CD4-positive, alpha-beta T cell treated with Interleukin-1 beta for 1 hour (primary cell): ENCODE measurements around the gene NDUFB8.

ENCODE experiments used
- DNase-seq, 2 donors: peaks; one replicate each; pipeline ENCODE4 v3.0.0-alpha.2; 2020 to 2022

NDUFB8 gene

GRCh38 chr10:100506596-100507356 lies 22.9 kb downstream of the NDUFB8 start:
- DNase-seq, result no peak

- DNase-seq, result no peak
Observed at GRCh38 chr10:100505164-100505563, 24.5 kb downstream of the NDUFB8 start.

- no peak for DNase-seq
Observed at GRCh38 chr10:100504096-100504495, 25.6 kb downstream of the NDUFB8 start.

GRCh38 chr10:100502926-100503494 lies 26.7 kb downstream of the NDUFB8 start:
- no peak for DNase-seq

GRCh38 chr10:100501423-100501822 lies 28.2 kb downstream of the NDUFB8 start:
- DNase-seq, result no peak

GRCh38 chr10:100498059-100498458 lies 31.6 kb downstream of the NDUFB8 start:
- DNase-seq, result no peak

- DNase-seq, result no peak
Observed at GRCh38 chr10:100496567-100496966, 33.1 kb downstream of the NDUFB8 start.

GRCh38 chr10:100490531-100490930 lies 39.1 kb downstream of the NDUFB8 start:
- no peak for DNase-seq

GRCh38 chr10:100489396-100489795 lies 40.3 kb downstream of the NDUFB8 start:
- DNase-seq, result no peak

GRCh38 chr10:100487529-100487928 lies 42.1 kb downstream of the NDUFB8 start:
- DNase-seq, result no peak

GRCh38 chr10:100485801-100486495 lies 43.7 kb downstream of the NDUFB8 start:
- DNase-seq, result no peak

GRCh38 chr10:100485366-100485765 lies 44.3 kb downstream of the NDUFB8 start:
- no peak for DNase-seq

- DNase-seq, result no peak
Observed at GRCh38 chr10:100483876-100484666, 45.6 kb downstream of the NDUFB8 start.

- no peak for DNase-seq
Observed at GRCh38 chr10:100482834-100483185, 46.9 kb downstream of the NDUFB8 start.

GRCh38 chr10:100482181-100482833 lies 47.4 kb downstream of the NDUFB8 start:
- peak; percentile 64 to 68 for DNase-seq

- DNase-seq, result peak; percentile 91 to 95
Observed at GRCh38 chr10:100481462-100482081, 48.1 kb downstream of the NDUFB8 start.

GRCh38 chr10:100480002-100480401 lies 49.7 kb downstream of the NDUFB8 start:
- DNase-seq, result no peak

GRCh38 chr10:100479037-100479436 lies 50.6 kb downstream of the NDUFB8 start:
- no peak for DNase-seq

GRCh38 chr10:100477970-100478369 lies 51.7 kb downstream of the NDUFB8 start:
- no peak for DNase-seq
